HG03066 (cell line): ENCODE data around the gene ATG4B.

Experiments used
- ATAC-seq: cut with Tn5 transposase; IDR thresholded peaks from one replicate; pipeline ENCODE4 v1.9.1; 2021; ENCODE audit warnings: low read depth; ENCODE audit not compliant: unreplicated experiment

ATG4B gene

GRCh38 chr2:241680827-241681599, 43.5 kb downstream of the ATG4B start:
- no peak for ATAC-seq

- peak; percentile 4 for ATAC-seq
These were observed 48.8 kb downstream of the ATG4B start for GRCh38 chr2:241686324-241686649.

GRCh38 chr2:241686650-241687425, 49.3 kb downstream of the ATG4B start, which contains the start of gene DTYMK:
TSS of gene DTYMK (minus strand) at chr2:241686815. CDS start at chr2:241686783, 32 bp downstream.
- ATAC-seq = peak; percentile 95

- no peak for ATAC-seq
These were observed 51.8 kb downstream of the ATG4B start for GRCh38 chr2:241689306-241689705.

GRCh38 chr2:241690202-241690717, 52.8 kb downstream of the ATG4B start:
- ATAC-seq = no peak

GRCh38 chr2:241692448-241692847, 55.0 kb downstream of the ATG4B start:
- ATAC-seq = no peak

- ATAC-seq = no peak
These were observed 58.2 kb downstream of the ATG4B start for GRCh38 chr2:241695651-241696050.

- no peak for ATAC-seq
These were observed 63.6 kb downstream of the ATG4B start for GRCh38 chr2:241701149-241701398.

- peak; percentile 56 for ATAC-seq
These were observed 64.1 kb downstream of the ATG4B start, which contains the start of gene ING5 for GRCh38 chr2:241701399-241702154. TSS of gene ING5 (plus strand) at chr2:241702039. CDS start at chr2:241702066, 27 bp downstream.

GRCh38 chr2:241702155-241703031, 64.9 kb downstream of the ATG4B start:
- ATAC-seq = peak; percentile 74

- no peak for ATAC-seq
These were observed 65.6 kb downstream of the ATG4B start for GRCh38 chr2:241703032-241703604.

GRCh38 chr2:241706537-241706936, 69.0 kb downstream of the ATG4B start:
- no peak for ATAC-seq

GRCh38 chr2:241708879-241709278, 71.4 kb downstream of the ATG4B start:
- no peak for ATAC-seq

GRCh38 chr2:241719093-241719492, 81.6 kb downstream of the ATG4B start:
- no peak for ATAC-seq

- ATAC-seq = no peak
These were observed 82.6 kb downstream of the ATG4B start for GRCh38 chr2:241720099-241720498.

GRCh38 chr2:241720560-241720959, 83.1 kb downstream of the ATG4B start:
- no peak for ATAC-seq

GRCh38 chr2:241721852-241722251, 84.4 kb downstream of the ATG4B start:
- ATAC-seq = no peak

GRCh38 chr2:241722896-241723454, 85.5 kb downstream of the ATG4B start:
- no peak for ATAC-seq
